NB4 (cell line): ENCODE measurements around the gene RELA.
"Not testable (repeated sequence)": the region's sequence is repeated elsewhere in the genome, so short reads cannot be mapped to it uniquely, and the experiment has no call there.

Experiments used
- CTCF ChIP-seq: IDR thresholded peaks from one replicate; pipeline ENCODE4 v1.5.1; 2012; ENCODE audit warnings: low read depth, low read length
- MAX ChIP-seq: IDR thresholded peaks from 2 replicates; pipeline ENCODE4 v1.6.1; 2011; ENCODE audit warnings: low read depth, low read length
- POLR2A ChIP-seq: IDR thresholded peaks from 2 replicates; pipeline ENCODE4 v1.6.1; 2011; ENCODE audit warnings: mild to moderate bottlenecking; ENCODE audit not compliant: insufficient read length; ENCODE audit errors: extremely low read depth

GRCh38 chr11:65691847-65692246, 29.1 kb upstream of the RELA start:
- TF ChIP-seq CTCF, POLR2A, MAX: not testable (repeated sequence)
